ENCODE results near the gene HOXD10. TPM values are rescaled to one million over a fixed set of nuclear protein-coding genes. Genes with fewer than 3 reads are reported as not detected.

Gene HOXD10
- total and polyA plus RNA-seq, 2 experiments from 2014 or later, result 16.0 to 17.2 TPM

GRCh38 chr2:176132205-176133171 is 15.9 kb downstream of the HOXD10 start:
- no peaks in the 10 kb centered on the region for H3K27me3 ChIP-seq (replicated peaks; ENCODE audit: insufficient read depth)
- H3K4me3 ChIP-seq, result peak overlapping the region; percentile 90
- H3K4me1 ChIP-seq (ENCODE audit: insufficient read depth), result peaks cover 31% of the 10 kb centered on the region
- H3K79me2 ChIP-seq (ENCODE audit: insufficient read depth), result peaks cover 89% of the 10 kb centered on the region
- H3F3A ChIP-seq (ENCODE audit: insufficient read depth), result peaks cover 61% of the 10 kb centered on the region
- peak overlapping the region; percentile 97 for H3K27ac ChIP-seq
- peak overlapping the region; percentile 100 for H3K4me2 ChIP-seq (ENCODE audit: unreplicated experiment)
- H3K9me3 ChIP-seq (ENCODE audit: low read depth), result no peaks in the 10 kb centered on the region
- no peaks in the 10 kb centered on the region for H3K36me3 ChIP-seq (ENCODE audit: low read depth)
- DNase-seq, result peak; percentile 92
- peak overlapping the region; percentile 73 for H2AFZ ChIP-seq
- no peaks in the 10 kb centered on the region for H4K20me1 ChIP-seq (ENCODE audit: insufficient read depth)
- TF ChIP-seq EZH2 (IDR thresholded peaks at IDR 0.05; ENCODE audit: insufficient read depth, poor library complexity, severe bottlenecking) (no peak), EZH2phosphoT487 (IDR thresholded peaks at IDR 0.05; ENCODE audit: insufficient read depth, low read depth) (no peak)
- 11 to 13% methylated on average over 33 of the region's 33 CpGs for WGBS, 2 experiments (ENCODE audit: low coverage in 1 of 2, low lambda C conversion rate in 2 of 2, missing lambda C conversion rate in 2 of 2)
- in situ Hi-C loops (cut with MboI), result no loop called here
- H3K9me2 ChIP-seq (ENCODE audit: insufficient read depth), result no peaks in the 10 kb centered on the region
- H3K9ac ChIP-seq, result peak overlapping the region; percentile 97

- in situ Hi-C loops (cut with MboI), result no loop called here
- H4K20me1 ChIP-seq (ENCODE audit: insufficient read depth), result no peaks in the 10 kb centered on the region
- TF ChIP-seq EZH2 (IDR thresholded peaks at IDR 0.05; ENCODE audit: insufficient read depth, poor library complexity, severe bottlenecking) (no peak), EZH2phosphoT487 (IDR thresholded peaks at IDR 0.05; ENCODE audit: insufficient read depth, low read depth) (no peak)
- H3K4me2 ChIP-seq (ENCODE audit: unreplicated experiment), result peak overlapping the region; percentile 100
- no peak overlapping the region for H2AFZ ChIP-seq
- H3K4me1 ChIP-seq (ENCODE audit: insufficient read depth), result peaks cover 32% of the 10 kb centered on the region
- peaks cover 89% of the 10 kb centered on the region for H3K79me2 ChIP-seq (ENCODE audit: insufficient read depth)
- no peaks in the 10 kb centered on the region for H3K36me3 ChIP-seq (ENCODE audit: low read depth)
- peaks cover 64% of the 10 kb centered on the region for H3F3A ChIP-seq (ENCODE audit: insufficient read depth)
- no peaks in the 10 kb centered on the region for H3K9me2 ChIP-seq (ENCODE audit: insufficient read depth)
- peak overlapping the region; percentile 90; the same call in 1 of the 2 replicates for H3K4me3 ChIP-seq
- H3K27ac ChIP-seq, result peak overlapping the region; percentile 97; the same call in 1 of the 2 replicates
- peak overlapping the region; percentile 97 for H3K9ac ChIP-seq
- no peaks in the 10 kb centered on the region for H3K9me3 ChIP-seq (ENCODE audit: low read depth)
- DNase-seq, result no peak
- no peaks in the 10 kb centered on the region for H3K27me3 ChIP-seq (replicated peaks; ENCODE audit: insufficient read depth)
Observed at GRCh38 chr2:176133389-176133788, 16.8 kb downstream of the HOXD10 start.

DNA sequence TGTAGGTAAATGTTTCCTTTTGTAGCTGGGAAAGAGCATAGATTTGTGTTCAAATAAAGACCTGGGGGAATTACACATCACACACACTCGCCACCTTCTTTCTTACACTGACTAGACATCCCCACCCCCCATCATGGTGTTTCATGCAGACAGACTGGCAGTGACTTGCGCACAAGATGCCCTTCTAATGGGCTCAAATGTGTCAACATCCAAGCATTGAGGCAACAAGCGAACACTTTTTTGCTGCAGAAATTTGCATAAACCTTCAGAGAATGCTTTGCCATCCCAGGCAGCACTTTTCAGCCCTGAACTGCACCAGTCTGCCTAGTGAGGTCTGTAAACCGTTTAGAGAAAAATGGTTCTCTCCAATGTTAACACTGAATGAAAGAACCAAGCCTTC is 17.5 kb downstream of the HOXD10 start:
- H2AFZ ChIP-seq, result no peak overlapping the region
- H4K20me1 ChIP-seq (ENCODE audit: insufficient read depth), result no peaks in the 10 kb centered on the region
- H3K4me3 ChIP-seq, result no peak overlapping the region
- H3K27me3 ChIP-seq (replicated peaks; ENCODE audit: insufficient read depth), result no peaks in the 10 kb centered on the region
- peaks cover 32% of the 10 kb centered on the region for H3K4me1 ChIP-seq (ENCODE audit: insufficient read depth)
- H3K4me2 ChIP-seq (ENCODE audit: unreplicated experiment), result no peak overlapping the region
- WGBS, 2 experiments (ENCODE audit: low coverage in 1 of 2, low lambda C conversion rate in 2 of 2, missing lambda C conversion rate in 2 of 2), result 88 to 89% methylated on average over 4 of the region's 4 CpGs
- peaks cover 91% of the 10 kb centered on the region for H3K79me2 ChIP-seq (ENCODE audit: insufficient read depth)
- no peak for DNase-seq
- H3K27ac ChIP-seq, result peak overlapping the region; percentile 97
- in situ Hi-C loops (cut with MboI), result no loop called here
- H3K9me2 ChIP-seq (ENCODE audit: insufficient read depth), result no peaks in the 10 kb centered on the region
- 0 out of 2 replicates have a peak overlapping the region, but pooled peaks have one; percentile 97 for H3K9ac ChIP-seq
- no peaks in the 10 kb centered on the region for H3K36me3 ChIP-seq (ENCODE audit: low read depth)
- TF ChIP-seq EZH2phosphoT487 (IDR thresholded peaks at IDR 0.05; ENCODE audit: insufficient read depth, low read depth), result no peak
- no peak for TF ChIP-seq EZH2 (IDR thresholded peaks at IDR 0.05; ENCODE audit: insufficient read depth, poor library complexity, severe bottlenecking)
- no peaks in the 10 kb centered on the region for H3K9me3 ChIP-seq (ENCODE audit: low read depth)
- H3F3A ChIP-seq (ENCODE audit: insufficient read depth), result peaks cover 64% of the 10 kb centered on the region

GRCh38 chr2:176135035-176135440 is 18.5 kb downstream of the HOXD10 start:
- Histone ChIP-seq H3K36me3 (ENCODE audit: low read depth) (no peaks in the 10 kb centered on the region), H3K27ac (peak overlapping the region; percentile 96), H3K79me2 (ENCODE audit: insufficient read depth) (peaks cover 96% of the 10 kb centered on the region), H3K9ac (peak overlapping the region; percentile 97), H3K27me3 (replicated peaks; ENCODE audit: insufficient read depth) (no peaks in the 10 kb centered on the region), H3K9me3 (ENCODE audit: low read depth) (no peaks in the 10 kb centered on the region), H2AFZ (0 out of 2 replicates have a peak overlapping the region, but pooled peaks have one; percentile 64), H3K4me1 (ENCODE audit: insufficient read depth) (peaks cover 36% of the 10 kb centered on the region), H3F3A (ENCODE audit: insufficient read depth) (peaks cover 68% of the 10 kb centered on the region), H3K9me2 (ENCODE audit: insufficient read depth) (no peaks in the 10 kb centered on the region), H3K4me2 (ENCODE audit: unreplicated experiment) (peak overlapping the region; percentile 93), H3K4me3 (peak overlapping the region; percentile 85), H4K20me1 (ENCODE audit: insufficient read depth) (no peaks in the 10 kb centered on the region)
- TF ChIP-seq EZH2 (IDR thresholded peaks at IDR 0.05; ENCODE audit: insufficient read depth, poor library complexity, severe bottlenecking) (no peak), EZH2phosphoT487 (IDR thresholded peaks at IDR 0.05; ENCODE audit: insufficient read depth, low read depth) (no peak)
- in situ Hi-C loops (cut with MboI), result no loop called here
- peak; percentile 54 for DNase-seq

Measured in GM23248 (cell line).